Fibroblast of mammary gland (primary cell): ENCODE data around the gene ZBTB45.

Source experiments
- DNase-seq: peaks from one replicate; pipeline ENCODE4 v3.0.0-alpha.2; 2010; ENCODE audit warnings: low read depth
- H3K4me3 ChIP-seq: 2 replicates; pipeline ENCODE4 v1.5.1; 2011; ENCODE audit warnings: low read depth, mild to moderate bottlenecking, low read length, moderate library complexity; ENCODE audit not compliant: control insufficient read depth
- TF ChIP-seq, protein P1 (sequence below): conservative IDR thresholded peaks from 2 replicates; pipeline ENCODE4 v1.5.1; 2011; ENCODE audit warnings: low read depth, low read length, inconsistent platforms; ENCODE audit not compliant: control insufficient read depth, insufficient read depth

Gene ZBTB45

GRCh38 chr19:58548859-58549663 is 29.5 kb upstream of the ZBTB45 start:
- H3K4me3 ChIP-seq: no peak overlapping the region
- no peak for DNase-seq
- TF ChIP-seq, protein P1, sequence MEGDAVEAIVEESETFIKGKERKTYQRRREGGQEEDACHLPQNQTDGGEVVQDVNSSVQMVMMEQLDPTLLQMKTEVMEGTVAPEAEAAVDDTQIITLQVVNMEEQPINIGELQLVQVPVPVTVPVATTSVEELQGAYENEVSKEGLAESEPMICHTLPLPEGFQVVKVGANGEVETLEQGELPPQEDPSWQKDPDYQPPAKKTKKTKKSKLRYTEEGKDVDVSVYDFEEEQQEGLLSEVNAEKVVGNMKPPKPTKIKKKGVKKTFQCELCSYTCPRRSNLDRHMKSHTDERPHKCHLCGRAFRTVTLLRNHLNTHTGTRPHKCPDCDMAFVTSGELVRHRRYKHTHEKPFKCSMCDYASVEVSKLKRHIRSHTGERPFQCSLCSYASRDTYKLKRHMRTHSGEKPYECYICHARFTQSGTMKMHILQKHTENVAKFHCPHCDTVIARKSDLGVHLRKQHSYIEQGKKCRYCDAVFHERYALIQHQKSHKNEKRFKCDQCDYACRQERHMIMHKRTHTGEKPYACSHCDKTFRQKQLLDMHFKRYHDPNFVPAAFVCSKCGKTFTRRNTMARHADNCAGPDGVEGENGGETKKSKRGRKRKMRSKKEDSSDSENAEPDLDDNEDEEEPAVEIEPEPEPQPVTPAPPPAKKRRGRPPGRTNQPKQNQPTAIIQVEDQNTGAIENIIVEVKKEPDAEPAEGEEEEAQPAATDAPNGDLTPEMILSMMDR: no peak

- H3K4me3 ChIP-seq: no peak overlapping the region
- TF ChIP-seq, protein P1: no peak
Observed at GRCh38 chr19:58547323-58548312, 28.0 kb upstream of the ZBTB45 start.

GRCh38 chr19:58546019-58546530 is 26.5 kb upstream of the ZBTB45 start:
- H3K4me3 ChIP-seq: peak overlapping the region; percentile 74
- no peak for DNase-seq
- TF ChIP-seq, protein P1: no peak

More at GRCh38 chr19:58547323-58548312, 28.0 kb upstream of the ZBTB45 start:
- no peak for DNase-seq

DNA sequence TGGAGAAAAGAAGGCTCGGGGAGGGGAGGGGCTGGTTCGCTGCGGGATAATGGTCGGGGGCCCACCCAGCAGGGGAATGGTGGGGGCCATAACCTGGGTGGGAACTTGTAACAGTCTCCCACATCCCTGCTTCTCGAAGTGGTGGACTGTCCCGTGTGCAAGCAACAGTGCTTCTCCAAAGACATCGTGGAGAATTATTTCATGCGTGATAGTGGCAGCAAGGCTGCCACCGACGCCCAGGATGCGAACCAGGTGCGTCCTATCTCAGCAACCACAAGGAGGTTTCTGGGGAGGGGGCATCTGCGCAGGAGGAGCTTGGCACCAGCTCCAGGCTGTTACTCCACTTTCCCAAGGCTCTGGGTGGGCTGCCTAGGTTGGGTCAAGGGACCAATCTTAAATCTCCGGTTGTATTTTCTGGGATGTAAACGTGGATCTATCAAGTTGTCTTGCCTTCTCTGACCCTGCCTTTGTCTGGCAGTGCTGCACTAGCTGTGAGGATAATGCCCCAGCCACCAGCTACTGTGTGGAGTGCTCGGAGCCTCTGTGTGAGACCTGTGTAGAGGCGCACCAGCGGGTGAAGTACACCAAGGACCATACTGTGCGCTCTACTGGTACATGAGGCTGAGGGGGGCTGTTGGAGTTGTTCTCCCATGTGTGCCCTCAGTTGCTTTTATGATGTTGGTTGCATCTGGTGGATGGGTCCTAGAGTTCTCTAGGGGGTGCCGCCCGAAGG is 25.8 kb upstream of the ZBTB45 start:
- no peak for DNase-seq
- H3K4me3 ChIP-seq: peak overlapping the region; percentile 74
- TF ChIP-seq, protein P1: no peak

- peak; percentile 41 for DNase-seq
- peak overlapping the region; percentile 74 for H3K4me3 ChIP-seq
- TF ChIP-seq, protein P1: no peak
Observed at GRCh38 chr19:58544591-58545285, 25.1 kb upstream of the ZBTB45 start.
